ENCODE results near the gene NUDT3.
"Not testable (repeated sequence)": the region's sequence is repeated elsewhere in the genome, so short reads cannot be mapped to it uniquely, and the experiment has no call there.

The NUDT3 gene

DNA sequence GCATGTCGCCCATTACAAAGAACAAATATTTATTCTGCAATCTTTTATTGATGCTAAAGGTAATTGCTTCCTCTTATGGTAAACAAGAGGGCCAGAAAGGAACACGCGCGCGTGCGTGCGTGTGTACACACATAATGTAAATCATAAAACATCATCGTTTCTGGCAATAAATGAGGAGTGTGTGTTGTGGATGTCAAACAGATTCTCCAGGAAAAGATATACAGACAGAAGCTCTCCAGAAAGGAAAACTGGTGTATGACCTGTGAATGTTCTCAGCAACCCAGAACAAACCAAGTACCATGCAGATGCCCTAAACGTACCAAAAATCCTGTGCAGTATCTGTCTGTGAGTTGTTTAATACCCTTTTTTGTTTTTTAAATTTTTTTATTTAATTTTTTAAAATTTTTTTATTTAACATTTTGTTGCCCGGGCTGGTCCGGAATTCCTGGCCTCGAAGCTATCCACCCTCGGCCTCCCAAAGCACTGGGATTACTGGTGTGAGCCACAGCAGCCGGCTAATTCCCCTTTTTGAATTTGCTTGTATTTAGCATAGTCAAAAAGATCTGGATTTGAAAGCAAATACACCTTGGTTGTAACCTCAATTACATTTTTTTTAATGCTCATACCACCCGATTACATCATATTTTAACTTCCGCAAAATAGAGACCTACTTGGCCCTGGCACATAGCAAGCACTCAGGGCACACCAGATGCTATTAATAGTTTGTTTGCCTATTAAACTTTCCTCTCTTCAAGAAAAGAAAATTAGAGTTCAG lies 909 bp upstream of the NUDT3 start:
- no peak for DNase-seq (ENCODE audit: low spot score)

DNA sequence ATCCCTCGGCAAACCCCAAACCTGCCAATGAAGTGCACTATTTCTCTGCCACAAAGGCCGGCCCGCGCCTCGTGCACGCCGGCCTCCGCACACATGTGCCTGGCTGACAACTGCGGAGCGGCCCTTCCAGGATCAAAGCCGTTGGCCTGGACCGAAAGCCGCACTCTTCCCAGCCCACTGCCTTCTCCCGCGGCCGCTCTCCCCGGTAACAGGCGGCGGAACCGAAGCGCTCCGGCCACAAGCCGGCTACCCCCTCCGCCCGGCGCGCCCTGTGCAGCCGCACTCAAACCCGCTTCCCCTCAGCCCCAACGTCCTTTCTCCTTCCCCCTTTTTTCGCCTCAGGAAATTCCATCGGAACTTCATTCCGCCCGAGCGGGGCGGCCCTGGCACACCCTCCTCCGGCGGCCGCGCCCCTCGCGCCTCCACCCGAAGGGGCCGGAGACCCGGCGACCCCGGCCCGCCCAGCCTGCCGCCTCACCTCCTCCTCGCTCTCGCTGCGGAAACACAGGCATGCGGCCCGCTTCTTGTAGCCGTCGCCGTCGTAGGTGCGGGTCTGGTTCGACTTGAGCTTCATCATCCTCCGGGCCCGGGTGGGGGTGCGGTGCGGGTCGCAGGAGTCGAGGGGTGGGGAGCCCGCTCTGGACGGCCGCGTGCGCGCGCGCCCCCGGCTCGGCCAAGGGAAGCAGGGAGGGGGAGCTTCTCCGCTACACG lies 528 bp downstream of the NUDT3 start:
- DNase-seq (ENCODE audit: low spot score) = peak; percentile 65

DNA sequence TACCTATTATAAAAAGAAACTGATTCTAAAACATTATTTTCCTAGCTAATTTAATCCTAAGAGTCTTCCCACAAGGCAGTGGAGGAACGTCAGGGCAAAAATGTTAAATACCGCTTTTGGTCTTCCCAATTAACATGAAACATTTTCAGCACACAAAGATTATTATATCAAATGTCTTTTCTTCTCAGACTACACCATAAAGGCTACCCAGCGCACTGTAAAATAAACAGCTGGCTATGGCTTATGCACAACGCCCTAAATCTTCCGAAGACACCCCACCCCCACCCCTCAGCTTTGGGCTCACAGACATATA lies 1.0 kb downstream of the NUDT3 start:
- DNase-seq (ENCODE audit: low spot score) = no peak

DNA sequence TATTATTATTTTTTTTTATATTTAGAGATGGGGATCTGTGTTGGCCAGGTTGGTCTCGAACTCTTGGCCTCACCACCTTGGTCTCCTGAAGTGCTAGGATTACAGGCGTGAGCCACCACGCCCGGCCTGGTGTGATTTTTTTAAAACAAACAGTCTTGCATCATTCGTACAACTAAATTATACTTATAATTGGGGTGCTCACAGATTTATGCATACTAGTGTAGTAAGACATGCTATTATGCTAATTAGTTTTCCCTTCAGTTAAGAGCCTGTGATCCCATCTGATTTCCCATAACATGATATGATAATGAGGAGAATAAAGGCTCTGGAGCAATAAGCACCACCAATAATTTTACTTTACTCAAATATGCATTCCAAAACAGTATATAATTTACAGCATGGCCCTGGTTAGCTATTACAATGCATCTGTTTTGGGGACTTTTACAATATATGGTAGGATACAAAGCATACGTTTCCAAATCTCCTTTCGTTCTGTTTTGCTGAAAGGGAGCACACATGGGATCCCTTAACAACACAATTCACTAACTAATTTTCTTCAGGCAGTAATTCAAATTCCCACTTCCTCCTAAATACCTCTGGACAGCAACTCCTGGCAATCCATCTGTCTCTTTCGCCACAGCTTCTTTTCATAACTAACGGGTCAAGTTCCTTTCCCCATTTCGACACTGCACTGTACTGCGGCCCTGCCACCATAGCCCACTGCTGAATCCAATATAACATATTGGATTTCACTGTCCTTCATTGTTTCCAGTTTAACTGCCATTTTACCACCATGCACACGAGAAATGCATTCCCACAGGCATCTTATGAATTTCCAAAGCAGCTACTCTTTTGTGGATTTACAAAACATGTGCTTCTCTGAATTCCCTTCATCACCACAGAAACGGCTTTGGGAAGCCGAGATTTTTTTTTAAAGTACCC lies 1.7 kb downstream of the NUDT3 start:
- DNase-seq (ENCODE audit: low spot score) = peak; percentile 81

DNA sequence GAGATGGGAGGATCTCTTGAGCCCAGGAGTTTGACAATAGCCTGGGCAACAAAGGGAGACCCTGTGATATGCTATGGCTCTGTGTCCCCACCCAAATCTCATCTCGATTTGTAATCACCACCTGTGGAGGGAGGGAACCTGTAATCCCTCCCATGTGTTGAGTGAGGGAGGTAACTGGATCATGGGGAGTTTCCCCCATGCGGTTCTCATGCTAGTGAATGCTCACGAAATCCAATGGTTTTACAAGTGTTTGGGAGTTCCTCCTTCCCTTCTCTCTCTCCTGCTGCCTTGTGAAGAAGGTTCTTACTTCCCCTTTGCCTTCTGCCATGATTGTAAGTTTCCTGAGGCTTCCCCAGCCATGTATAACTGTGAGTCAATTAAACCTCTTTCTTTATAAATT lies 3.4 kb downstream of the NUDT3 start:
- no peak for DNase-seq (ENCODE audit: low spot score)

DNA sequence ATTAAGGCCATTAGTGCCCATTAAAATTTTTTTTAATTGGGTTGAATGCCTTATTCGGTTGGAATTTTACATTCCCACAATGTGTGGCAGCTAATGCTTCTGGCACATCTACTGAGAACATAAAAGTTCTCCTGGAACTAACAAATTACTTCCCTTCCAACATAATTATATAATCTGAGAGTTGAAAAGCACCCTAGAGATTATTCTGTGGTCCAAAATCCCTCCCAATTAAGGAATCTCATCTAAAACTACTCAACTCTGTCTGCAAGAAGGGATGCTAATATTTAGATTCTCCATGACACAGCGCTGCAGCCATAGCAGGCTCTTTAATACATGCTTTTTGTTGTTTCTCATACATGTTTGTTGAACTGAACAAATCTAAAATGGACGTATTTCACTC lies 4.0 kb downstream of the NUDT3 start:
- DNase-seq (ENCODE audit: low spot score) = no peak

DNA sequence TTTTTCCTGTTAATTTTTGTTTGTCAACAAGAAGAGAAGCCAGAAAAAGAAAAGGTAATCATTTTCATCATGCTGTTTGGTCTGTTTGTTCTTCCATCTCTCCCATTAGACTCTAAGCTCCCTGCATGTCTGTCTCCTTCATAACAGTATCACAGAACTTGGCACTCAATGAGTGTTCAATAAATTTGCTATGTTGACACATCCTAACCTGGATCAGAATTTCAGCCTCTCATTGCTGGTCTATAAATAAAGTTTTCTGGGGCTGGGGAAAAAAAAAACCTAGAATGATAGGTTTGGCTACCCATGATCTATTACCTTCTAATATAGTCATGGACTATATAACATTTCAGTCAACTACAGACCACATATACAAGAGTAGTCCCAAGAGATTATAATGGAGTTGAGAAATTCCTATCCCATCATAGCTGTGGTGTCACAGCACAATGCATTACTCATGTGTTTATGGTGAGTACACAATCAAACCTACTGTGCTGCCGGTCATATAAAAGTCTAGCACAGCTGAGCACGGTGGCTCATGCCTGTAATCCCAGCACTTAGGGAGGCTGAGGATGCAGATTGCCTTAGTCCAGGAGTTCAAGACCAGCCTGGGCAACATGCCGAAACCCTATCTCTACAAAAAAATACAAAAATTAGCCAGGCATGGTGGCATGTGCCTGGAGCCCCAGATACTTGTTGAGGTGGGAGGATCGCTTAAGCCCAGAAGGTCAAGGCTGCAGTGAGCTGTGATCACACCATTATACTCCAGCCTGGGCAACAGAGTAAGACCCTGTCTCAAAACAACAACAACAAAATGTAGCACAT lies 5.9 kb downstream of the NUDT3 start:
- peak; percentile 51 for DNase-seq (ENCODE audit: low spot score)

DNA sequence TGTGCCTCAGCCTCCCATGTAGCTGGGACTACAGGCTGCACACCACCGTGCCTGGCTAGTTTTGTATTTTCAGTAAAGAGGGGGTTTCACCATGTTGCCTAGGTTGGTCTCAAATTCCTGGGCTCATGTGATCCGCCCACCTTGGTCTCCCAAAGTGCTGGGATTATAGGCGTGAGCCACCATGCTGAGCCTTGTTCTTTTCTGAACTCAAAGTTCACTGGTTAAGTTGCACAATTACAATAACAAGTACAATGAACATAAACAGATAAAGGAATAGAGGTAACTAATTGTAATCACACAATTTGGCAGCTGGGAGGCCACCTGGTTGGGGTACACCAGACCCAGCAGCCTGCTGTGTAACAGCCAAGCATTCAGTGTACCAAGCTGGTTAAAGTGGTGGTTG lies 6.7 kb downstream of the NUDT3 start:
- DNase-seq (ENCODE audit: low spot score) = no peak

DNA sequence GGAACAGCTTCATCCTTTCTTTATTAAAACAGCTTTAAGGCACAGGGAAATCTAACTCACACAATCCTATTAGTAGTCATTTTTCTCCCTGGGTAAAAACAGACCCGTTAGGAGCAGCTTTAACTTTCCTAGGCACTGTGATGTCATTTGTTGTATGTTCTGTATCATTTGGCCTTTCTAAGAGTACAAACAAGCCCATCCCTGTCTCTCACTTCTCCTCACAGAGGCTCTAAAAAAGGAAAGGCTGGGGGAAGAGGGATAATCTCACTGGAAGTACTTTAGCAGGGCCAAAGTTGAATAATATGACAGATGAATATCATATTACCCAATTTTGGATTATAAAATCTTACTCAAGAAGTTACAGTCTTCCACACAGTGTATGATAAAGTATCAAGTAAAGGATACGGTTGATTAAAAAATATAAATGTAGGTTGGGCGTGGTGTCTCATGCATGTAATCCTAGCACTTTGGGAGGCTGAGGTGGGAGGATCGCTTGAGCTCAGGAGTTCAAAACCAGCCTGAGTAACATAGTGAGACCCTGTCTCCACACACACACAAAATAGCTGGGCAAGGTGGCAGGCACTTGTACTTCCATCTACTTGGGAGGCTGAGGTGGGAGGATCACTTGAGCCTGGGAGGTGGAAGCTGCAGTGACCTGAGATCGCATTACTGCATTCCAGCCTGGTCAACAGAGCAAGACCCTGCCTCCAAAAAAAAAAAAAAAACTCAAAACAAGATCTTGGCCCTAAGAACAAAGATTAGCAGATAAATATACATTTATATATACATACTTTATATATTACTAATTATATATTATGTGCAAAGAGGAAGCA lies 7.9 kb downstream of the NUDT3 start:
- DNase-seq (ENCODE audit: low spot score) = no peak

DNA sequence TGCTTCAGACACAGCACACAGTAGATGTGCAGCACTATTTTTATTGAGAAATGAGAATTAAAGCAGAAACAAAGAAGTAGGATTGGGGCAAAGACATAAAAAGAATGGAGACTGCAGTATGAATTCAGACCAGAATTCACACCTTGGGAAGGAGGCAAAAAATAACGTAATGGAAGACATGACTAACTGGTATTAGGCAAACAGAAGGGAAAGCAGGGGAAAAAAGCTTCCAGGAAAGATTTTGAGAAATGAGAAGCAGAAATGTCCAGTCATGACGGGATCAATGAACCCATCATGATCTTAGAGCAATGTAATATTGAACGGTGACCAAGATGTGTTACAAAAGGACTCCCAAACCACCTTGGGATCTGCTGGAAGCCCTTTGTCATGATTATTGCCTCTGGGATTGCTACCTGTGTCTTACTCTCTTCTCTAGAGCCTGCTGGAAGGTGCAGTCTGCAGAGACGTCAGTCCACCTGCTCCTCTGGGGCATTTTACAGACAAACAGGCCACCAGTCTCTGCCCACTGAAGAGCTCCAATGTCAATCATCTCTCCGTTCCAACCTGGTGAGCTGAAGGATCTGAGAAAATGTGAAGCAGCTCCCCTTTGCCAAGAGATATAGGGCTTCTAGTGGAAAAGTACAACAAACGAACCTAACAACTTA lies 8.7 kb downstream of the NUDT3 start:
- DNase-seq (ENCODE audit: low spot score) = no peak

DNA sequence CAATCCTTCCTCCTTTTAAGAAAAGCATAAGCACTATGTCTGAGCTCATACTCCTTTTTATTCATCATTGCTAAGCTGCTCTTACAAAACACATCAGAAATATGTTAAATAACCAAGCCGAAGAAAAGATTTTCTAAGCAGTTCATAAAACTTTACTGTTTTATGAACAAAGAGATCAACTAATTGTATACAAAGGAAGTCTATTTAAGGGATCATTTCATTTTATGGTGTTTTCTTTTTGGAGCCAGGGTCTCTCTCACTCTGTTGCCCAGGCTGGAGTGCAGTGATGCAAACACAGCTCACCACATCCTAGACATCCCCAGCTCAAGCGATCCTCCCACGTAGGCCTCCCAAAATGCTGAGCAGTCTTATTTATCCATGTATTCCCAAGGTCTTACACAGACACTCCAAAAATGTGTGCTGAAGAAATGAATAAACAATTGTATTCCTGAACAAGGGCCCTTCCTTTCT lies 9.3 kb downstream of the NUDT3 start:
- DNase-seq (ENCODE audit: low spot score) = no peak

DNA sequence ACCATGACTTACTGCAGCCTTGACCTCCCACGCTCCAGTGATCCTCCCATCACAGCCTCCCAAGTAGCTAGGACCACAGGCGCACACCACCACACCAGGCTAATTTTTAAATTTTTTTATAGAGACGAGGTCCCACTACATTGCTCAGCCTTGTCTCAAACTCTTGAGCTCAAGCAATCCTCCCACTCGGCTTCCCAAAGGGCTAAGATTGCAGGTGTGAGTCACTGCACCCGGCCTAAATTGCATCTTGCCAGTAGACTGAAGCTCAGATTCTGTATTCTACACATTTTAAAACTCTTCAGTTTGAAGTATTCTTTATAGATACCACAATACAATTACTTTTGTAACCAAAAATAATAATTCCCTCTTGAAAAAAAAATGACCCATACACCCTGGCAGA lies 11.4 kb downstream of the NUDT3 start:
- no peak for DNase-seq (ENCODE audit: low spot score)

DNA sequence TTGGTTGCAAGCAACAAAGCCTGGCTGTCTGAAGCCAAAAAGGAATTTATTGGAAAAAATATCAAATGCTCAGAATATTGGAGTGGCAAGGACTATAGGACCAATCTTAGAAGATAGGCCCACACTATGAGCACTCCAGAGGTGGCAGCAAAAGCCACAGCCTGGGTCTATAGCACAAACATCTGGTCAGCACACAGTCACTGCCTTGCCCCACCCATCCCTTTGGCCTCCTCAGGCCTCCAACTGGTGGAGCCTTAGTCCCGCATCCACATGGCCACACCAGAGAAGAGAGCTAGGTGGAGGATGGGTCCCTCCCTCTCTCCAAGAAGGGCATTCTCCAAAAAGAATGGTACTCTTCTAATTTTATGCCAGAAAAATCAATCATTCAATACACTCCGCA lies 14.0 kb downstream of the NUDT3 start:
- no peak for DNase-seq (ENCODE audit: low spot score)

DNA sequence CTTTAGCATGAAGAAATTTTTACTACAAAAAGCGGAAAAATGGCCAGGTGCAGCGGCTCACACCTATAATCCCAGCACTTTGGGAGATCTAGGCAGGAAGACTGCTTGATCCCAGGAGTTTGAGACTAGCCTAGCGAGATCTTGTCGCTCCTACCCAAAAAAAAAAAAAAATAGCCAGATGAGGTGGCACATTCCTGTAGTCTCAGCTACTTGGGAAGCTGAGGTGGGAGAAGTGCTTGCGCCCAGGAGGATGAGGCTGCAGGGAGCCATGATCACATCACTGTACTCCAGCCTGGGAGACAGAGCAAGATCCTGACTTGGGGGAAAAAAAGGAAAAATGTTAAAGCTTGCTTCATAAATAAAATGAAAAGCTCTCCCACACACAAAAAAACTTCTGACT lies 14.5 kb downstream of the NUDT3 start:
- no peak for DNase-seq (ENCODE audit: low spot score)

DNA sequence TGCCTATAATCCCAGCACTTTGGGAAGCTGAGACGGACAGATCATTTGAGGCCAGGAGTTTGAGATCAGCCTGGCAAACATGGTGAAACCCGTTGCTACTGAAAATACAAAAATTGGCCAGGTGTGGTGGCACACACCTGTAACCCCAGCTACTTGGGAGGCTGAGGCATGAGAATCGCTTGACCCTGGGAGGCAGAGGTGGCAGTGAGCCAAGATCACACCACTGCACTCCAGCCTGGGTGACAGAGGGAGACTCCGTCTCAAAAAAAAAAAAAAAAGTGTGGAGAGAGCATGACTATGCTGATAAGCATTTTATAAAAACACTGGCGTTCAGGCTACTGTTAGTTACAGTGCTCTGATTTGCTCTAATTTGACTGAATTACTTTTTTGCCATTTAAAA lies 14.9 kb downstream of the NUDT3 start:
- not testable (repeated sequence) for DNase-seq (ENCODE audit: low spot score)

DNA sequence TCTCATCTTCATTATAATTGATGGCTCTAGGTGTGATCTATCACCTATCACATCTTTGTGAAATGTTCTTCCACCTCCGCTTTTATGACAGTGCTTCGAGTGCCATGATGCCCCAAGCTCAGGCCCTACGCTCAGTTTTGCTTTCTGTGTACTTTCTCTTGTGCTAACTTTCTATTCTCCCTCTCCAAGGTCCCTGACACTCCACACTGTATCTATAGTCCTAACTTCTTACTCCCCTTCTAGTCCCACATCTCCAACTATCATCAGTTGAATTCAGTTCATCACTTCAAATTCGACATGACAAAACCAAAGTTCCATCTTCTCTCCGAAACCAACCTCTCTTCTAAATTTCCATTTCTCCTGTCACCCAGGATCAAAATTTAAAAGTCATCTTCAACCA lies 16.6 kb downstream of the NUDT3 start:
- no peak for DNase-seq (ENCODE audit: low spot score)

DNA sequence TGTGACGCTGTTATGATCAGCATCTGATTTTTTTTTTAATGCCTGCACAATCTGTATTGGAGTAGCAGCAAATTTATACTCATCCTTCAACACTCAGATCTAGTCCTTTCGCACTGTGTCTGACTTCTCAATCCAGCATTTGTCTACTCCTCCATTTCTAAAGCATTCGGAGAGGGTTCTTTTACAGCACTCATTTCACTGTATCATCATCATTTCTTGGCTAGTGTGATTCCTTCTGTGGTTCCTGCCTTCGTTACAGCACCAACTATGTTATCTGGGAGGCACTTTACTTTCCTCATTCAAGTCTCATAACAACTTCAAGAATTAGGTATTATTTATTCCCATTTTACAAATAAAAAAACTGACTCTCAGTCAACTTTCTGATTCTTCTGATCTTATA lies 18.0 kb downstream of the NUDT3 start:
- DNase-seq (ENCODE audit: low spot score) = no peak

DNA sequence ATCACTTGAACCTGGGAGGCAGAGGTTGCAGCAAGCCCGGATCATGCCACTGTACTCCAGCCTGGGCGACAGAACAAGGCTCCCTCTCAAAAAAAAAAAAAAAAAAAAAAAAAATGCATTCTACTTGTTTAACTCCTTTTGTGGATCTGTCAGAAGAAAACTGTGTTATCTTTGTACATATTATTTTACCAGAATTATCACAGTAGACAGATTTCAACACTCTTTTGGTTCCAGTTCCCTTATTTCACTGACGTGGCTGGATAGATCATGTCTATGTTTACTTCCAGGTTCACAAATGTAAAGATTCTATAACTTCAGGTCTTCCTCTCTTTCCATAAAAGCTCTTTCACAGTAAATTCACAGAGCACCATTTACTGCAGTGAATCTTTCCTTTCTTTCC lies 18.4 kb downstream of the NUDT3 start:
- DNase-seq (ENCODE audit: low spot score) = no peak

DNA sequence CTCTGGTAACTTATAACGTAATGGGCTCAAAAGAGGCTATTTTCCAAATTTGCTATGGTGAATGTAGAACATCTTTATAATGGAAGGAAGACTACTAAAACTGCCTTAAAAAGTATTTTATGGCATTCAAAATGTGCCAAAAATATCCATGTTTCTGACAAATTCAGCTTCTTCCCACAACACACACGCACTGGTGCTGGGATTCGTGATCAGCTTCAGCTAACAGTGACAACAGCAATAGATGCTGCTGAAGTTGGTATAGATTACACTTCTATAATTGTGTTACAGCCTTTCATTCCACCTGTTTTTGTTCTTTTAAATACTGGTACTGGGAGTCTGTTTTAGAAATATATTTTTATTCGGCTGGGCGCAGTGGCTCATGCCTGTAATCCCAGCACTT lies 19.0 kb downstream of the NUDT3 start:
- DNase-seq (ENCODE audit: low spot score) = no peak

DNA sequence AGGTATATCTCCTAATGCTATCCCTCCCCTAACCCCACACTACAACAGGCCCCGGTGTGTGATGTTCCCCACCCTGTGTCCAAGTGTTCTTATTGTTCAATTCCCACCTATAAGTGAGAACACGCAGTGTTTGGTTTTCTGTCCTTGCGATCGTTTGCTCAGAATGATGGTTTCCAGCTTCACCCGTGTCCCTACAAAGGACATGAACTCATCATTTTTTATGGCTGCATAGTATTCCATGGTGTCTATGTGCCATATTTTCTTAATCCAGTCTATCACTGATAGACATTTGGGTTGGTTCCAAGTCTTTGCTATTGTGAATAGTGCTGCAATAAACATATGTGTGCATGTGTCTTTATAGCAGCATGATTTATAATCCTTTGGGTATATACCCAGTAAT lies 20.6 kb downstream of the NUDT3 start:
- not testable (repeated sequence) for DNase-seq (ENCODE audit: low spot score)

All from GM03348 (cell line).